SK-N-MC (cell line): ENCODE results near the gene PDE3B.
A peak's percentile ranks its signal among the peaks of the same experiment; 100 is the strongest.

Source experiments
- DNase-seq: peaks from one replicate; pipeline ENCODE4 v3.0.0-alpha.2; 2011; ENCODE audit warnings: low read depth, low spot score
- H3K27ac ChIP-seq: fragments of 200-600 bp; sonication (generic); 2 replicates; pipeline ENCODE4 v1.5.1; 2016; ENCODE audit warnings: mixed run types
- H3K36me3 ChIP-seq: fragments of 200-600 bp; sonication (generic); 2 replicates; pipeline ENCODE4 v1.6.1; 2017; ENCODE audit warnings: antibody characterized with exemption, low read length, mixed read lengths; ENCODE audit not compliant: insufficient read depth
- H3K4me3 ChIP-seq: fragments of 200-600 bp; sonication (generic); 2 replicates; pipeline ENCODE4 v1.5.1; 2016
- H3K9ac ChIP-seq: fragments of 200-600 bp; sonication (generic); 2 replicates; pipeline ENCODE4 v1.8.0; 2017; ENCODE audit warnings: mixed run types, mixed read lengths; ENCODE audit not compliant: insufficient read length
- H3K9me3 ChIP-seq: fragments of 200-600 bp; sonication (generic); 2 replicates; pipeline ENCODE4 v1.6.1; 2017; ENCODE audit warnings: low read depth, mild to moderate bottlenecking, antibody characterized with exemption, low read length, moderate library complexity, mixed read lengths
- EZH2 ChIP-seq: fragments of 200-600 bp; sonication (generic); IDR thresholded peaks from one replicate; pipeline ENCODE4 v1.6.1; 2017; ENCODE audit warnings: antibody characterized with exemption
- FOXP2 ChIP-seq: optimal IDR thresholded peaks from 2 replicates; pipeline ENCODE3; 2011; ENCODE audit warnings: mild to moderate bottlenecking, moderate library complexity; ENCODE audit not compliant: insufficient read depth; ENCODE audit errors: extremely low read length, control extremely low read depth
- POLR2AphosphoS5 ChIP-seq: IDR thresholded peaks from 2 replicates; pipeline ENCODE4 v1.6.1; 2012; ENCODE audit warnings: mild to moderate bottlenecking, low read depth, low read length, borderline replicate concordance

The PDE3B gene

DNA sequence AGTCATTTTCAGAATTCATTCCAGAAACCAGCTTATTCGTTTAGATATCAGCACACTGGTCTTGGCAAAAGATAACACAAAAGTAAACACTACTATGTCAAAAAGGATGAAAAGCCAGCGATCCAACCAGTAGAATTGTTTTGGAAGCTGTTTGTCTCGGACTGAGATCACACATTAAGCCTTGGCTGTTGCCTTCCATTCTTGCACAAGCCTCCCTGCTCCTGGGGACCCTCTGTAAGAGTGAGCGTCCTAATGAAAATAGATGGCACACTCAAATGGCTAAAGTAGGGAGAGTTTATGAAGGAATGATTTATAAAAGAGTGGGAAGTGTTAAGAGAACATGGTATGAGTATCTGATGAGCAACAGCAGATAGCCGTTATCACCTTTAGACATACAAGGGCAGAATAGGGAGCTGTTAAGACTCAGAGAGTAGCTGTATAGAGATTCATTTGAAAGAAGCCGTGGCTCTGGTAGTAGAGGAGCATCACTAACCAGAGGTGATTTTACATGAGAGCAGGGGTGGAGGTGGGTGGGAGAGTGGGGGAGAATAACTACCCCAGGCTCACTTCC is 25.2 kb downstream of the PDE3B start:
- Histone ChIP-seq H3K9me3 (no peaks in the 10 kb centered on the region), H3K4me3 (no peak overlapping the region), H3K9ac (no peak overlapping the region), H3K36me3 (no peaks in the 10 kb centered on the region), H3K27ac (no peak overlapping the region)
- no peak for DNase-seq
- no peak for TF ChIP-seq POLR2AphosphoS5
- no peak for TF ChIP-seq EZH2
- TF ChIP-seq FOXP2: no peak

GRCh38 chr11:14669499-14669898 is 25.9 kb downstream of the PDE3B start:
- H3K36me3 ChIP-seq: no peaks in the 10 kb centered on the region

DNA sequence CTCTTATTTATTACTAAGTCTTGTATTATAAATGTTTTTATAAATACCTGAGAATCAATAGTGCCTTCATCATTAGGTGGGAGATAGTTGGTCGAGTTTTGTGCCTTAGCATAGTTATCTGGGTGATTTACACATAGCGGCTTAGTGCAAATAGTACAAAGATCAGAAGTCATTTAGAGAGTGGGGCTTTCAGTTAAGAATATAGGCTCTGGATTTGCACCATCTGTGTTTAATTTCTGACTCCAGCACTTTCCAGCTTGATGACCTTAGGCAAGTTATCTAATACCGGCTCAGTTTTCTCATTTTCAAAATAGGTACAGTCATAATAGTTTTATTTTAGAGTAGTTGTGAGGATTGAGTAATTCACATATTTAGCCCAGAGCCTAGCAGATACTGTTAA is 26.4 kb downstream of the PDE3B start:
- peak overlapping the region; percentile 78 for H3K27ac ChIP-seq
- no peaks in the 10 kb centered on the region for H3K9me3 ChIP-seq
- no peak overlapping the region for H3K9ac ChIP-seq
- H3K36me3 ChIP-seq: no peaks in the 10 kb centered on the region
- TF ChIP-seq POLR2AphosphoS5 (no peak), FOXP2 (no peak), EZH2 (no peak)
- DNase-seq: no peak
- H3K4me3 ChIP-seq: peak overlapping the region; percentile 12

More at GRCh38 chr11:14669499-14669898, 25.9 kb downstream of the PDE3B start:
- peak overlapping the region; percentile 12; the same call in 1 of the 2 replicates for H3K4me3 ChIP-seq
- H3K9ac ChIP-seq: no peak overlapping the region
- TF ChIP-seq POLR2AphosphoS5: no peak
- no peak for TF ChIP-seq FOXP2
- TF ChIP-seq EZH2: no peak
- H3K9me3 ChIP-seq: no peaks in the 10 kb centered on the region
- peak overlapping the region; percentile 78 for H3K27ac ChIP-seq
- no peak for DNase-seq

GRCh38 chr11:14672635-14673034 is 29.0 kb downstream of the PDE3B start:
- H3K9me3 ChIP-seq: peaks cover 4% of the 10 kb centered on the region; the same call in 1 of the 2 replicates
- no peak for TF ChIP-seq EZH2
- no peak for TF ChIP-seq POLR2AphosphoS5
- TF ChIP-seq FOXP2: no peak
- H3K27ac ChIP-seq: no peak overlapping the region
- peaks cover 4% of the 10 kb centered on the region; the same call in 1 of the 2 replicates for H3K36me3 ChIP-seq
- H3K4me3 ChIP-seq: no peak overlapping the region
- no peak for DNase-seq
- H3K9ac ChIP-seq: no peak overlapping the region

DNA sequence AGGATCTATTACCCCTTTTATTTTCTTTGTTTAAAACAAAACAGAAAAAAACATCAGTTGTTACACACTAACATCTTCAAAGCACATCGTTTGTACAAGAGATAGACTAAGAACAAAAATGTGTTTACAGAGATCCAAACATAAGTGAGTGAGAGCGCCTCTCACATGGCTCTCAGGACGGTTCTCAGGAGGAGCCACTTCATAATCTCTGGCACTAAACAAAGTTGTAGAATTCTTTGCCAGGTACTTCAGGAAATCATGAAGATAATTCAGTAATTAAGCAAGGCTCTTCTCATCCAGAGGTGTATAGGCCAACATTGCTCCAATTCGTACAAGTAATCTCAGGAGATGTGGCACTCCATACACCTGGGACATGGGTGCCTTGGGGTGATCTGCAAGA is 29.8 kb downstream of the PDE3B start:
- Histone ChIP-seq H3K36me3 (peaks cover 6% of the 10 kb centered on the region; the same call in 1 of the 2 replicates), H3K9ac (no peak overlapping the region), H3K27ac (peak overlapping the region; percentile 42; the same call in 1 of the 2 replicates), H3K4me3 (no peak overlapping the region), H3K9me3 (peaks cover 9% of the 10 kb centered on the region; the same call in 1 of the 2 replicates)
- TF ChIP-seq POLR2AphosphoS5 (no peak), EZH2 (no peak), FOXP2 (no peak)
- no peak for DNase-seq

- TF ChIP-seq EZH2 (no peak), POLR2AphosphoS5 (no peak), FOXP2 (no peak)
- peak; percentile 34 for DNase-seq
- Histone ChIP-seq H3K9ac (no peak overlapping the region), H3K4me3 (0 out of 2 replicates have a peak overlapping the region, but pooled peaks have one; percentile 6), H3K9me3 (peaks cover 9% of the 10 kb centered on the region; the same call in 1 of the 2 replicates), H3K27ac (peak overlapping the region; percentile 42; the same call in 1 of the 2 replicates), H3K36me3 (peaks cover 7% of the 10 kb centered on the region; the same call in 1 of the 2 replicates)
Measured at GRCh38 chr11:14673824-14674405, 30.3 kb downstream of the PDE3B start.

GRCh38 chr11:14676068-14676467 is 32.5 kb downstream of the PDE3B start:
- DNase-seq: no peak
- no peak overlapping the region for H3K27ac ChIP-seq
- peaks cover 9% of the 10 kb centered on the region; the same call in 1 of the 2 replicates for H3K9me3 ChIP-seq
- peaks cover 9% of the 10 kb centered on the region; the same call in 1 of the 2 replicates for H3K36me3 ChIP-seq
- TF ChIP-seq EZH2 (no peak), FOXP2 (no peak), POLR2AphosphoS5 (no peak)
- H3K9ac ChIP-seq: no peak overlapping the region
- no peak overlapping the region for H3K4me3 ChIP-seq

- DNase-seq: no peak
- Histone ChIP-seq H3K36me3 (peaks cover 9% of the 10 kb centered on the region; the same call in 1 of the 2 replicates), H3K9me3 (peaks cover 9% of the 10 kb centered on the region; the same call in 1 of the 2 replicates), H3K4me3 (no peak overlapping the region), H3K27ac (no peak overlapping the region), H3K9ac (no peak overlapping the region)
- no peak for TF ChIP-seq FOXP2
- TF ChIP-seq EZH2: no peak
- no peak for TF ChIP-seq POLR2AphosphoS5
Measured at GRCh38 chr11:14677146-14677545, 33.5 kb downstream of the PDE3B start.
